ENCODE results near the gene SF3B2. TPM values are rescaled to one million over a fixed set of nuclear protein-coding genes. Genes with fewer than 3 reads are reported as not detected.
"Not testable (repeated sequence)": the region's sequence is repeated elsewhere in the genome, so short reads cannot be mapped to it uniquely, and the experiment has no call there.

The SF3B2 gene
- total RNA-seq, 2 experiments from 2014 or later: 271 to 274 TPM

- H3K36me3 Mint-ChIP-seq: peaks cover 24% of the 10 kb centered on the region
- H3K27me3 Mint-ChIP-seq: no peaks in the 10 kb centered on the region
- peak overlapping the region; percentile 95 for H3K27ac Mint-ChIP-seq
- peak overlapping the region; percentile 73 for H3K4me3 Mint-ChIP-seq
- peak; percentile 80 for DNase-seq
- peaks cover 83% of the 10 kb centered on the region for H3K4me1 Mint-ChIP-seq (ENCODE audit: low read depth)
- intact Hi-C loops (cut with micrococcal nuclease): loop anchor here (1.0 to 2.0 kb wide), 4 partner anchors 11 to 57 kb away; no protein-coding TSS in a partner anchor
- CTCF ChIA-PET: interaction anchor here (0.7 to 6.5 kb wide), 4 partner anchors 11 to 56 kb away, joined by 3 to 69 read pairs (median 7); partner anchors contain the start of gene PACS1
- POLR2A ChIA-PET: interaction anchor here (0.6 to 3.1 kb wide), 7 partner anchors 9 to 265 kb away, joined by 3 to 22 read pairs (median 3); partner anchors contain the start of gene PACS1
- H3K9me3 Mint-ChIP-seq: no peaks in the 10 kb centered on the region
These were observed 28.1 kb downstream of the SF3B2 start for GRCh38 chr11:66080055-66080817.

- Mint-ChIP-seq H3K9me3 (no peaks in the 10 kb centered on the region), H3K36me3 (peaks cover 18% of the 10 kb centered on the region), H3K27me3 (no peaks in the 10 kb centered on the region), H3K4me1 (ENCODE audit: low read depth) (peaks cover 88% of the 10 kb centered on the region), H3K27ac (peak overlapping the region; percentile 95), H3K4me3 (peak overlapping the region; percentile 73)
- ChIA-PET CTCF (interaction anchor here (0.7 to 6.5 kb wide), 7 partner anchors 12 to 170 kb away, joined by 3 to 69 read pairs (median 3); partner anchors contain the start of gene PACS1), POLR2A (interaction anchor here (1.1 to 3.1 kb wide), 5 partner anchors 11 to 45 kb away, joined by 3 to 22 read pairs (median 4); partner anchors contain the start of genes PACS1 and SF3B2)
- intact Hi-C loops (cut with micrococcal nuclease): loop anchor here (1.0 to 2.0 kb wide), 5 partner anchors 8 to 55 kb away; no protein-coding TSS in a partner anchor
- peak; percentile 86 for DNase-seq
These were observed 29.3 kb downstream of the SF3B2 start for GRCh38 chr11:66081505-66081904.

- no peak overlapping the region for H3K4me3 Mint-ChIP-seq
- ChIA-PET CTCF (interaction anchor here (1.3 to 6.5 kb wide), 3 partner anchors 14 to 38 kb away, joined by 3 to 69 read pairs (median 10); partner anchors contain the start of gene PACS1), POLR2A (interaction anchor here (0.8 kb wide), 1 partner anchor 42 kb away, joined by 3 read pairs; no protein-coding TSS in a partner anchor)
- DNase-seq: no peak
- H3K9me3 Mint-ChIP-seq: no peaks in the 10 kb centered on the region
- intact Hi-C loops (cut with micrococcal nuclease): no loop called here
- H3K27ac Mint-ChIP-seq: peak overlapping the region; percentile 74
- H3K27me3 Mint-ChIP-seq: no peaks in the 10 kb centered on the region
- peaks cover 88% of the 10 kb centered on the region for H3K4me1 Mint-ChIP-seq (ENCODE audit: low read depth)
- peaks cover 13% of the 10 kb centered on the region for H3K36me3 Mint-ChIP-seq
These were observed 31.0 kb downstream of the SF3B2 start for GRCh38 chr11:66082946-66083698.

GRCh38 chr11:66083767-66084166 lies 31.6 kb downstream of the SF3B2 start:
- ChIA-PET POLR2A (no interaction called here), CTCF (interaction anchor here (2.4 kb wide), 1 partner anchor 16 kb away, joined by 10 read pairs; no protein-coding TSS in a partner anchor)
- Mint-ChIP-seq H3K4me1 (ENCODE audit: low read depth) (peaks cover 88% of the 10 kb centered on the region), H3K4me3 (no peak overlapping the region), H3K27ac (peak overlapping the region; percentile 74), H3K36me3 (peaks cover 8% of the 10 kb centered on the region), H3K9me3 (no peaks in the 10 kb centered on the region), H3K27me3 (no peaks in the 10 kb centered on the region)
- intact Hi-C loops (cut with micrococcal nuclease): no loop called here
- no peak for DNase-seq

GRCh38 chr11:66084821-66085475 lies 32.8 kb downstream of the SF3B2 start:
- POLR2A ChIA-PET: no interaction called here
- intact Hi-C loops (cut with micrococcal nuclease): no loop called here
- DNase-seq: no peak
- no peaks in the 10 kb centered on the region for H3K9me3 Mint-ChIP-seq
- peaks cover 9% of the 10 kb centered on the region for H3K36me3 Mint-ChIP-seq
- CTCF ChIA-PET: interaction anchor here (1.0 to 2.4 kb wide), 4 partner anchors 17 to 50 kb away, joined by 3 to 10 read pairs (median 4); no protein-coding TSS in a partner anchor
- H3K27me3 Mint-ChIP-seq: no peaks in the 10 kb centered on the region
- H3K4me3 Mint-ChIP-seq: no peak overlapping the region
- peak overlapping the region; percentile 74 for H3K27ac Mint-ChIP-seq
- peaks cover 86% of the 10 kb centered on the region for H3K4me1 Mint-ChIP-seq (ENCODE audit: low read depth)

- H3K36me3 Mint-ChIP-seq: peaks cover 5% of the 10 kb centered on the region
- CTCF ChIA-PET: no interaction called here
- POLR2A ChIA-PET: no interaction called here
- peaks cover 67% of the 10 kb centered on the region for H3K4me1 Mint-ChIP-seq (ENCODE audit: low read depth)
- intact Hi-C loops (cut with micrococcal nuclease): no loop called here
- H3K9me3 Mint-ChIP-seq: no peaks in the 10 kb centered on the region
- H3K4me3 Mint-ChIP-seq: no peak overlapping the region
- DNase-seq: no peak
- H3K27ac Mint-ChIP-seq: peak overlapping the region; percentile 23
- H3K27me3 Mint-ChIP-seq: no peaks in the 10 kb centered on the region
These were observed 35.2 kb downstream of the SF3B2 start for GRCh38 chr11:66087148-66087908.

- CTCF ChIA-PET: interaction anchor here (0.6 kb wide), 1 partner anchor 274 kb away, joined by 3 read pairs; no protein-coding TSS in a partner anchor
- POLR2A ChIA-PET: interaction anchor here (1.4 kb wide), 1 partner anchor 9 kb away, joined by 8 read pairs; no protein-coding TSS in a partner anchor
- peaks cover 7% of the 10 kb centered on the region for H3K36me3 Mint-ChIP-seq
- H3K4me1 Mint-ChIP-seq (ENCODE audit: low read depth): peaks cover 52% of the 10 kb centered on the region
- no peaks in the 10 kb centered on the region for H3K9me3 Mint-ChIP-seq
- intact Hi-C loops (cut with micrococcal nuclease): no loop called here
- H3K27me3 Mint-ChIP-seq: no peaks in the 10 kb centered on the region
- H3K4me3 Mint-ChIP-seq: no peak overlapping the region
- DNase-seq: no peak
- no peak overlapping the region for H3K27ac Mint-ChIP-seq
These were observed 36.9 kb downstream of the SF3B2 start for GRCh38 chr11:66089067-66089466.

- Mint-ChIP-seq H3K4me1 (ENCODE audit: low read depth) (peaks cover 40% of the 10 kb centered on the region), H3K27me3 (no peaks in the 10 kb centered on the region), H3K4me3 (no peak overlapping the region), H3K27ac (no peak overlapping the region), H3K9me3 (no peaks in the 10 kb centered on the region), H3K36me3 (peaks cover 7% of the 10 kb centered on the region)
- no peak for DNase-seq
- CTCF ChIA-PET: no interaction called here
- POLR2A ChIA-PET: no interaction called here
- intact Hi-C loops (cut with micrococcal nuclease): no loop called here
These were observed 38.1 kb downstream of the SF3B2 start for GRCh38 chr11:66090288-66090687.

GRCh38 chr11:66092125-66092524 lies 40.0 kb downstream of the SF3B2 start:
- H3K36me3 Mint-ChIP-seq; H3K4me3 Mint-ChIP-seq; intact Hi-C loops (cut with micrococcal nuclease); H3K27ac Mint-ChIP-seq; POLR2A ChIA-PET; DNase-seq; CTCF ChIA-PET; H3K9me3 Mint-ChIP-seq; H3K27me3 Mint-ChIP-seq: not testable (repeated sequence)
- H3K4me1 Mint-ChIP-seq (ENCODE audit: low read depth): peaks cover 32% of the 10 kb centered on the region

GRCh38 chr11:66099746-66100145 lies 47.6 kb downstream of the SF3B2 start:
- H3K27me3 Mint-ChIP-seq, H3K27ac Mint-ChIP-seq, DNase-seq, H3K36me3 Mint-ChIP-seq, POLR2A ChIA-PET, H3K9me3 Mint-ChIP-seq, H3K4me3 Mint-ChIP-seq: not testable (repeated sequence)
- CTCF ChIA-PET: interaction anchor here (0.7 kb wide), 1 partner anchor 30 kb away, joined by 3 read pairs; no protein-coding TSS in a partner anchor
- intact Hi-C loops (cut with micrococcal nuclease): loop anchor here (1.0 to 5.0 kb wide), 4 partner anchors 18 to 35 kb away; no protein-coding TSS in a partner anchor
- H3K4me1 Mint-ChIP-seq (ENCODE audit: low read depth): peaks cover 57% of the 10 kb centered on the region
